ENCODE data around the gene SPACA5. TPM values are rescaled to one million over a fixed set of nuclear protein-coding genes. Genes with fewer than 3 reads are reported as not detected.
A peak's percentile ranks its signal among the peaks of the same experiment; 100 is the strongest.
"Not testable (repeated sequence)": the region's sequence is repeated elsewhere in the genome, so short reads cannot be mapped to it uniquely, and the experiment has no call there.

SPACA5 gene
- total RNA-seq, 1 donor from 2014 or later, result not detected

- Histone ChIP-seq H3K27me3 (ENCODE audit: insufficient read depth, low read length) (no peaks in the 10 kb centered on the region), H3K36me3 (ENCODE audit: insufficient read depth, low read length) (no peaks in the 10 kb centered on the region), H3K4me2 (ENCODE audit: low read length) (no peak overlapping the region), H3K4me3 (ENCODE audit: insufficient read depth, low read depth, low read length) (no peak overlapping the region), H3K4me1 (ENCODE audit: insufficient read depth, low read length) (no peaks in the 10 kb centered on the region), H3K79me2 (ENCODE audit: insufficient read depth, low read length) (no peaks in the 10 kb centered on the region), H2AFZ (ENCODE audit: low read depth, low read length) (no peak overlapping the region), H4K20me1 (ENCODE audit: insufficient read depth, low read length) (no peaks in the 10 kb centered on the region), H3K9me3 (ENCODE audit: insufficient read depth, low read depth, low read length) (no peaks in the 10 kb centered on the region), H3K27ac (ENCODE audit: low read depth, low read length) (no peak overlapping the region), H3K9ac (ENCODE audit: low read length) (no peak overlapping the region)
- DNase-seq (ENCODE audit: low read depth), result no peak
- Mint-ChIP-seq H3K4me1 (ENCODE audit: low read depth, unreplicated experiment) (peaks cover 3% of the 10 kb centered on the region), H3K27me3 (ENCODE audit: low read depth, unreplicated experiment) (no peaks in the 10 kb centered on the region), H3K4me3 (ENCODE audit: unreplicated experiment) (no peak overlapping the region), H3K36me3 (ENCODE audit: low read depth, unreplicated experiment) (no peaks in the 10 kb centered on the region), H3K9me3 (ENCODE audit: unreplicated experiment) (no peaks in the 10 kb centered on the region), H3K27ac (ENCODE audit: unreplicated experiment) (no peak overlapping the region)
- TF ChIP-seq CTCF (IDR thresholded peaks at IDR 0.05; ENCODE audit: insufficient read depth, low read depth, low read length) (no peak), EZH2 (IDR thresholded peaks at IDR 0.05; ENCODE audit: insufficient read depth, low read length) (no peak)
- no peak for FAIRE-seq
These were observed 23.4 kb downstream of the SPACA5 start for GRCh38 chrX:48030237-48030636.

GRCh38 chrX:48030641-48031173, 23.9 kb downstream of the SPACA5 start:
- not testable (repeated sequence) for H3K36me3 Mint-ChIP-seq (ENCODE audit: low read depth, unreplicated experiment); H3K4me3 Mint-ChIP-seq (ENCODE audit: unreplicated experiment); H3K9me3 ChIP-seq (ENCODE audit: insufficient read depth, low read depth, low read length); H3K36me3 ChIP-seq (ENCODE audit: insufficient read depth, low read length); H3K9me3 Mint-ChIP-seq (ENCODE audit: unreplicated experiment); H2AFZ ChIP-seq (ENCODE audit: low read depth, low read length); H3K9ac ChIP-seq (ENCODE audit: low read length); H3K4me1 Mint-ChIP-seq (ENCODE audit: low read depth, unreplicated experiment); H3K4me3 ChIP-seq (ENCODE audit: insufficient read depth, low read depth, low read length); H3K4me2 ChIP-seq (ENCODE audit: low read length); H3K27me3 Mint-ChIP-seq (ENCODE audit: low read depth, unreplicated experiment); H3K4me1 ChIP-seq (ENCODE audit: insufficient read depth, low read length); H3K27ac Mint-ChIP-seq (ENCODE audit: unreplicated experiment); H3K79me2 ChIP-seq (ENCODE audit: insufficient read depth, low read length); H3K27me3 ChIP-seq (ENCODE audit: insufficient read depth, low read length); H3K27ac ChIP-seq (ENCODE audit: low read depth, low read length); DNase-seq (ENCODE audit: low read depth); H4K20me1 ChIP-seq (ENCODE audit: insufficient read depth, low read length)
- peak; percentile 94 for FAIRE-seq

GRCh38 chrX:48035891-48036290, 29.1 kb downstream of the SPACA5 start:
- Histone ChIP-seq H3K36me3 (ENCODE audit: insufficient read depth, low read length) (no peaks in the 10 kb centered on the region), H3K79me2 (ENCODE audit: insufficient read depth, low read length) (no peaks in the 10 kb centered on the region), H3K4me3 (ENCODE audit: insufficient read depth, low read depth, low read length) (no peak overlapping the region), H3K4me1 (ENCODE audit: insufficient read depth, low read length) (no peaks in the 10 kb centered on the region), H4K20me1 (ENCODE audit: insufficient read depth, low read length) (no peaks in the 10 kb centered on the region), H3K27ac (ENCODE audit: low read depth, low read length) (no peak overlapping the region), H2AFZ (ENCODE audit: low read depth, low read length) (no peak overlapping the region), H3K27me3 (ENCODE audit: insufficient read depth, low read length) (no peaks in the 10 kb centered on the region), H3K4me2 (ENCODE audit: low read length) (no peak overlapping the region), H3K9ac (ENCODE audit: low read length) (no peak overlapping the region), H3K9me3 (ENCODE audit: insufficient read depth, low read depth, low read length) (no peaks in the 10 kb centered on the region)
- H3K4me1 Mint-ChIP-seq (ENCODE audit: low read depth, unreplicated experiment), result peaks cover 2% of the 10 kb centered on the region
- no peaks in the 10 kb centered on the region for H3K36me3 Mint-ChIP-seq (ENCODE audit: low read depth, unreplicated experiment)
- no peak for DNase-seq (ENCODE audit: low read depth)
- TF ChIP-seq EZH2 (IDR thresholded peaks at IDR 0.05; ENCODE audit: insufficient read depth, low read length) (no peak), CTCF (IDR thresholded peaks at IDR 0.05; ENCODE audit: insufficient read depth, low read depth, low read length) (no peak)
- no peak for FAIRE-seq
- no peak overlapping the region for H3K4me3 Mint-ChIP-seq (ENCODE audit: unreplicated experiment)
- no peaks in the 10 kb centered on the region for H3K9me3 Mint-ChIP-seq (ENCODE audit: unreplicated experiment)
- H3K27ac Mint-ChIP-seq (ENCODE audit: unreplicated experiment), result no peak overlapping the region
- H3K27me3 Mint-ChIP-seq (ENCODE audit: low read depth, unreplicated experiment), result peaks cover 3% of the 10 kb centered on the region
